Esophagus squamous epithelium (tissue), 5 donors: ENCODE data around the gene ZFYVE26. TPM values are rescaled to one million over a fixed set of nuclear protein-coding genes. Genes with fewer than 3 reads are reported as not detected.
A peak's percentile ranks its signal among the peaks of the same experiment; 100 is the strongest.
"Not testable (repeated sequence)": the region's sequence is repeated elsewhere in the genome, so short reads cannot be mapped to it uniquely, and the experiment has no call there.

Experiments used
- DNase-seq: peaks from one replicate; lab custom pipeline; 2025; lab: John Stamatoyannopoulos, UW
- H3K27ac ChIP-seq, 4 donors: fragments of 200-600 bp; sonication (generic); one replicate each; pipeline ENCODE4 v1.5.1; 2016 to 2019; ENCODE audit warnings: mild to moderate bottlenecking in 1 of 4
- H3K27me3 ChIP-seq, 4 donors: fragments of 200-600 bp; sonication (generic); 1 replicate in 3 of 4; 2 replicates in 1 of 4; pipeline versions ENCODE4 v1.5.1 to v1.6.0; 2017 to 2021; ENCODE audit warnings: antibody characterized with exemption in 1 of 4
- H3K36me3 ChIP-seq, 3 donors: fragments of 200-600 bp; sonication (generic); one replicate each; pipeline ENCODE4 v1.5.1; 2016 to 2019
- H3K4me1 ChIP-seq, 3 donors: fragments of 200-600 bp; sonication (generic); one replicate each; pipeline ENCODE4 v1.5.1; 2017 to 2019
- H3K4me3 ChIP-seq, 4 donors: fragments of 200-600 bp; sonication (generic); 1 replicate in 3 of 4; 2 replicates in 1 of 4; pipeline ENCODE4 v1.5.1; 2016 to 2019; ENCODE audit warnings: mild to moderate bottlenecking in 2 of 4, moderate library complexity in 1 of 4
- H3K9me3 ChIP-seq, 3 donors: fragments of 200-600 bp; sonication (generic); one replicate each; pipeline ENCODE4 v1.5.1; 2016 to 2019
- CTCF ChIP-seq, 6 experiments: fragments of 450-650 bp in 4 of 6; fragments of 200-600 bp in 2 of 6; sonication (generic) in 2 of 6; IDR thresholded peaks; one replicate each; pipeline ENCODE4 v1.5.1; 2016 to 2019; ENCODE audit warnings: antibody characterized with exemption in 6 of 6, mild to moderate bottlenecking in 4 of 6, moderate library complexity in 4 of 6
- POLR2A ChIP-seq, 4 donors: fragments of 450-650 bp; IDR thresholded peaks; one replicate each; pipeline ENCODE4 v1.6.1; 2017; ENCODE audit warnings: antibody characterized with exemption in 4 of 4, mild to moderate bottlenecking in 4 of 4, moderate library complexity in 3 of 4
- WGBS, 2 donors: methylation state at CpG; one replicate each; pipeline ENCODE4 v1.1.5; 2018; 5-methylcytosine and 5-hydroxymethylcytosine counted together
- intact Hi-C: fragments of 100-400 bp; cut with DNase I; formaldehyde crosslinking; loops from one replicate; pipeline ENCODE4 v1.15.0; 2022
- small RNA-seq, 4 donors: library from RNA; depleted of rRNA; stranded (forward); fragments of <200 nt; gene quantifications; one replicate each; pipeline ENCODE3, GENCODE V24; 2016
- total RNA-seq, 4 donors: library from RNA; depleted of rRNA; stranded (reverse); fragments of >200 nt; gene quantifications; one replicate each; pipeline ENCODE4 v1.1.0, GENCODE V29; 2016
- donor health status: DM: yes; HTN: yes; CAD: no.

Gene ZFYVE26
- total RNA-seq, 4 donors from 2014 or later = 11.8 to 22.3 (median 16.6) TPM

DNA sequence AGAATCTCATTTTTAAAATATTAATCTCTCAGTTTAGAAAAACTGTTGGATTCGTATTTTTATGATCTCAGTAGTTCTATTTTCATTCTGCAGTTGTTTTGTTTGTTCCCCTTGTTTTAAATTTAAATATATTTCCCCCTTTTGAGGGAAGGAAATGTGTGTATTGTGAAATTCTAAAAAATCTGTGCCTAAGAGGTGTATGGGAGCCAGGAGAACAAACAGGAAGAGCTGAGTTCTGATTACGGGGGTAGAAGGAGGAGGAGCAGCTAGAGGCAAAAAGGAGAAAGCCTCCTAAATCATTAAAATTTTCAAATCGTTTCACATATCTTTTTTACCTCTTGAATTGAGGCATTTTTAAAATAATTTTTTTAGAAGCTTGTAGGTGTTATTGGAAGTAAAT is 112.4 kb downstream of the ZFYVE26 start:
- WGBS, 2 donors = 39 to 45% methylated on average over 3 of the region's 3 CpGs
- intact Hi-C loops = loop anchor here (10.0 kb wide), 1 partner anchor 79 kb away; no protein-coding TSS in a partner anchor
- no peak overlapping the region for H3K27ac ChIP-seq
- no peak overlapping the region for H3K4me3 ChIP-seq
- no peaks in the 10 kb centered on the region for H3K27me3 ChIP-seq
- no peak for TF ChIP-seq POLR2A (IDR thresholded peaks at IDR 0.05)
- TF ChIP-seq CTCF (IDR thresholded peaks at IDR 0.05) = no peak
- no peak for DNase-seq
- peaks cover 0 to 10% (median 0%) of the 10 kb centered on the region in 3 donors for H3K4me1 ChIP-seq
- no peaks in the 10 kb centered on the region for H3K36me3 ChIP-seq
- no peaks in the 10 kb centered on the region for H3K9me3 ChIP-seq

- H3K4me1 ChIP-seq = peaks cover 0 to 13% (median 0%) of the 10 kb centered on the region in 3 donors
- 62 to 75% methylated on average over 8 of the region's 8 CpGs for WGBS, 2 donors
- H3K27me3 ChIP-seq, H3K36me3 ChIP-seq, H3K27ac ChIP-seq, H3K4me3 ChIP-seq, H3K9me3 ChIP-seq, DNase-seq: not testable (repeated sequence)
- intact Hi-C loops = loop anchor here (10.0 kb wide), 1 partner anchor 77 kb away; no protein-coding TSS in a partner anchor
These were observed 114.9 kb downstream of the ZFYVE26 start, which contains the start of gene RDH12 for GRCh38 chr14:67701492-67701891. TSS of gene RDH12 (plus strand) at chr14:67701886. CDS start at chr14:67722643, 20,757 bp downstream.

DNA sequence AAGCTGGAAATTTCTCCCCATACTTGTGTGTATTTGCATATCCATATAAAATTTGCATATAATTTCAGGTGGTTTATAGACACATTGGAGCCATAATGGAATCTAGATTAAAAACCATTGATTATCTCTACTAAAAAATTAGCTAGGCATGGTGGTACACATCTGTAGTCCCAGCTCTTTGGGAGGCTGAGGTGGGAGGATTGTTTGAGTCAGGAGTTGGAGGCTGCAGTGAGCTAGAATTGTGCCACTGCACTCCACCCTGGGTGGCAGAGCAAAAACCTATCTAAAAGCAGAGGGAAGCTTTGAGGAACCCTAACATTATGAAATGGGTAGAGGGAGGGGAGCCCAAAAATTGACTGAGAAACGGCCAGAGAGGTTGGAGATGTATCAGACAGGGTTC is 118.2 kb downstream of the ZFYVE26 start:
- Histone ChIP-seq H3K4me3 (no peak overlapping the region), H3K27ac (no peak overlapping the region), H3K9me3 (no peaks in the 10 kb centered on the region), H3K4me1 (peaks cover 0 to 27% (median 8%) of the 10 kb centered on the region in 3 donors), H3K36me3 (no peaks in the 10 kb centered on the region), H3K27me3 (no peaks in the 10 kb centered on the region)
- DNase-seq = no peak
- intact Hi-C loops = no loop called here
- TF ChIP-seq POLR2A (IDR thresholded peaks at IDR 0.05) (no peak), CTCF (IDR thresholded peaks at IDR 0.05) (no peak)
- WGBS, 2 donors = 54 to 72% methylated on average over 1 of the region's 1 CpG

DNA sequence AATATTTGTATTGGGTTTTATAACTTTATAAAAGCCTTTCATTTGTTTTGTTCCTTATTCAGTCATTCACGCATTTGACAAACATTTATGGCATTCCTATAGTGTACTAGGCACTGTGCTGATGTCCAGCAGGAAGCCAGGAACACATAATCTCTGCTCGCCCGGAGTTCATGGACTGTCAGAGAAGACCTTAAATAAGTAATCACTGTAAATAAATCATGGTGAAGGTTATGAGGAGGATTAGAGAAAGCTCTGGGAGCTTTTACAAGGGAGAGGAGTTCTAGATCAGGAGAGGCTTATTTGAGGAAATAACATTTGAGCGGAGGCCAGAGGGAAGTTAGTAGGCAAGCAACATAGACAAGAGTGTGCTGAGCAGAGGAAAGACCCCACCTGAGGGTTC is 119.4 kb downstream of the ZFYVE26 start:
- 63 to 84% methylated on average over 4 of the region's 4 CpGs for WGBS, 2 donors
- DNase-seq = no peak
- peak overlapping the region; percentile 12 to 96 (median 88) for H3K27ac ChIP-seq

More for the DNA sequence above, 119.4 kb downstream of the ZFYVE26 start:
- Histone ChIP-seq H3K36me3 (peaks cover 0 to 5% (median 0%) of the 10 kb centered on the region in 3 donors), H3K4me1 (peaks cover 0 to 33% (median 8%) of the 10 kb centered on the region in 3 donors), H3K27me3 (no peaks in the 10 kb centered on the region), H3K9me3 (no peaks in the 10 kb centered on the region), H3K4me3 (no peak overlapping the region)
- TF ChIP-seq POLR2A (IDR thresholded peaks at IDR 0.05) (no peak), CTCF (IDR thresholded peaks at IDR 0.05) (no peak)
- intact Hi-C loops = no loop called here

Small RNA genes within 50 kb of the gene (small RNA-seq; reads per million reads assigned to genes)
- 0 reads per million in 4 donors for gene AL049779.3
- gene RN7SL369P = 0 reads per million in 4 donors

Other genes with a start within 250 kb of the ZFYVE26 start
- 10 to 100 TPM; 17.0 to 34.0 (median 21.0) TPM for gene PIGH, start 216.3 kb downstream of the ZFYVE26 start, total RNA-seq
- 10 to 100 TPM in 3 of 4 donors, 1 to 10 TPM in 1; 7.1 to 50.6 (median 17.7) TPM for gene ARG2, start 196.7 kb downstream of the ZFYVE26 start, total RNA-seq
- 10 to 100 TPM; 41.3 to 57.7 (median 52.3) TPM for gene VTI1B, start 142.0 kb downstream of the ZFYVE26 start, total RNA-seq
- gene RDH11, start 120.8 kb downstream of the ZFYVE26 start, total RNA-seq = 10 to 100 TPM; 35.6 to 74.6 (median 48.0) TPM
- gene RDH12, start 114.7 kb downstream of the ZFYVE26 start, total RNA-seq = 10 to 100 TPM in 3 of 4 donors, 1 to 10 TPM in 1; 4.0 to 35.3 (median 29.4) TPM
- gene RAD51B, start 3.2 kb upstream of the ZFYVE26 start, total RNA-seq = 10 to 100 TPM in 3 of 4 donors, 1 to 10 TPM in 1; 6.2 to 39.9 (median 12.9) TPM